Keratinocyte (primary cell): Measurements from ENCODE around the gene PKLR.

ENCODE experiments used
- EZH2 ChIP-seq: IDR thresholded peaks from one replicate; pipeline ENCODE4 v1.6.1; 2012; ENCODE audit warnings: inconsistent platforms, mild to moderate bottlenecking, low read length, moderate library complexity
- TF ChIP-seq, protein P1 (sequence below), 3 experiments: IDR thresholded peaks in 1 of 3; conservative IDR thresholded peaks in 1 of 3; optimal IDR thresholded peaks in 1 of 3; 2 replicates in 2 of 3; 3 replicates in 1 of 3; pipeline versions ENCODE3 to v1.5.1; 2011; ENCODE audit warnings: low read length in 3 of 3, mild to moderate bottlenecking in 3 of 3, moderate library complexity in 2 of 3, control low read depth in 1 of 3, inconsistent platforms in 1 of 3; ENCODE audit not compliant: insufficient read depth in 2 of 3; ENCODE audit errors: extremely low read depth in 1 of 3

GRCh38 chr1:155324037-155324716, 22.9 kb upstream of the PKLR start:
- TF ChIP-seq, protein P1, sequence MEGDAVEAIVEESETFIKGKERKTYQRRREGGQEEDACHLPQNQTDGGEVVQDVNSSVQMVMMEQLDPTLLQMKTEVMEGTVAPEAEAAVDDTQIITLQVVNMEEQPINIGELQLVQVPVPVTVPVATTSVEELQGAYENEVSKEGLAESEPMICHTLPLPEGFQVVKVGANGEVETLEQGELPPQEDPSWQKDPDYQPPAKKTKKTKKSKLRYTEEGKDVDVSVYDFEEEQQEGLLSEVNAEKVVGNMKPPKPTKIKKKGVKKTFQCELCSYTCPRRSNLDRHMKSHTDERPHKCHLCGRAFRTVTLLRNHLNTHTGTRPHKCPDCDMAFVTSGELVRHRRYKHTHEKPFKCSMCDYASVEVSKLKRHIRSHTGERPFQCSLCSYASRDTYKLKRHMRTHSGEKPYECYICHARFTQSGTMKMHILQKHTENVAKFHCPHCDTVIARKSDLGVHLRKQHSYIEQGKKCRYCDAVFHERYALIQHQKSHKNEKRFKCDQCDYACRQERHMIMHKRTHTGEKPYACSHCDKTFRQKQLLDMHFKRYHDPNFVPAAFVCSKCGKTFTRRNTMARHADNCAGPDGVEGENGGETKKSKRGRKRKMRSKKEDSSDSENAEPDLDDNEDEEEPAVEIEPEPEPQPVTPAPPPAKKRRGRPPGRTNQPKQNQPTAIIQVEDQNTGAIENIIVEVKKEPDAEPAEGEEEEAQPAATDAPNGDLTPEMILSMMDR (optimal IDR thresholded peaks at IDR 0.05 in 1 of 3, IDR thresholded peaks at IDR 0.05 in 1 of 3, conservative IDR thresholded peaks at IDR 0.05 in 1 of 3; ENCODE audit: extremely low read depth in 1 of 3, insufficient read depth in 2 of 3, low read length in 3 of 3) = no peak
- no peak for TF ChIP-seq EZH2
